GM21576 (cell line): ENCODE measurements around the gene LRRN2.
"Not testable (repeated sequence)": the region's sequence is repeated elsewhere in the genome, so short reads cannot be mapped to it uniquely, and the experiment has no call there.

Experiments used
- ATAC-seq: cut with Tn5 transposase; IDR thresholded peaks from one replicate; pipeline ENCODE4 v1.9.1; 2021; ENCODE audit warnings: mild to moderate bottlenecking, moderate library complexity; ENCODE audit not compliant: unreplicated experiment

The LRRN2 gene

GRCh38 chr1:204634260-204634910 lies 51.2 kb downstream of the LRRN2 start:
- ATAC-seq: no peak

GRCh38 chr1:204633665-204634064 lies 51.9 kb downstream of the LRRN2 start:
- ATAC-seq: no peak

GRCh38 chr1:204630132-204630905 lies 55.2 kb downstream of the LRRN2 start:
- ATAC-seq: no peak

- not testable (repeated sequence) for ATAC-seq
These were observed 56.1 kb downstream of the LRRN2 start for GRCh38 chr1:204629459-204629858.

GRCh38 chr1:204628868-204629267 lies 56.7 kb downstream of the LRRN2 start:
- ATAC-seq: no peak

GRCh38 chr1:204627436-204627835 lies 58.1 kb downstream of the LRRN2 start:
- ATAC-seq: no peak

GRCh38 chr1:204626381-204626780 lies 59.2 kb downstream of the LRRN2 start:
- ATAC-seq: no peak

- ATAC-seq: no peak
These were observed 60.8 kb downstream of the LRRN2 start for GRCh38 chr1:204624631-204625216.

- no peak for ATAC-seq
These were observed 61.6 kb downstream of the LRRN2 start for GRCh38 chr1:204623894-204624361.

- no peak for ATAC-seq
These were observed 62.1 kb downstream of the LRRN2 start for GRCh38 chr1:204623365-204623893.

- ATAC-seq: no peak
These were observed 63.5 kb downstream of the LRRN2 start for GRCh38 chr1:204621996-204622395.

- ATAC-seq: no peak
These were observed 64.1 kb downstream of the LRRN2 start for GRCh38 chr1:204621396-204621795.

GRCh38 chr1:204619721-204620120 lies 65.8 kb downstream of the LRRN2 start:
- no peak for ATAC-seq

GRCh38 chr1:204618148-204618760 lies 67.3 kb downstream of the LRRN2 start:
- no peak for ATAC-seq

GRCh38 chr1:204617256-204618147 lies 68.0 kb downstream of the LRRN2 start:
- ATAC-seq: no peak

GRCh38 chr1:204616641-204617040 lies 68.9 kb downstream of the LRRN2 start:
- no peak for ATAC-seq

- ATAC-seq: no peak
These were observed 69.7 kb downstream of the LRRN2 start for GRCh38 chr1:204615881-204616280.

GRCh38 chr1:204613636-204614035 lies 71.9 kb downstream of the LRRN2 start:
- no peak for ATAC-seq

GRCh38 chr1:204612326-204612725 lies 73.2 kb downstream of the LRRN2 start:
- ATAC-seq: no peak

- no peak for ATAC-seq
These were observed 74.5 kb downstream of the LRRN2 start for GRCh38 chr1:204611036-204611435.
